ENCODE results near the gene ATR. TPM values are rescaled to one million over a fixed set of nuclear protein-coding genes. Genes with fewer than 3 reads are reported as not detected.
A peak's percentile ranks its signal among the peaks of the same experiment; 100 is the strongest.

ATR gene
- polyA plus RNA-seq, 3 donors, result 6.3 to 16.4 (median 6.6) TPM

DNA sequence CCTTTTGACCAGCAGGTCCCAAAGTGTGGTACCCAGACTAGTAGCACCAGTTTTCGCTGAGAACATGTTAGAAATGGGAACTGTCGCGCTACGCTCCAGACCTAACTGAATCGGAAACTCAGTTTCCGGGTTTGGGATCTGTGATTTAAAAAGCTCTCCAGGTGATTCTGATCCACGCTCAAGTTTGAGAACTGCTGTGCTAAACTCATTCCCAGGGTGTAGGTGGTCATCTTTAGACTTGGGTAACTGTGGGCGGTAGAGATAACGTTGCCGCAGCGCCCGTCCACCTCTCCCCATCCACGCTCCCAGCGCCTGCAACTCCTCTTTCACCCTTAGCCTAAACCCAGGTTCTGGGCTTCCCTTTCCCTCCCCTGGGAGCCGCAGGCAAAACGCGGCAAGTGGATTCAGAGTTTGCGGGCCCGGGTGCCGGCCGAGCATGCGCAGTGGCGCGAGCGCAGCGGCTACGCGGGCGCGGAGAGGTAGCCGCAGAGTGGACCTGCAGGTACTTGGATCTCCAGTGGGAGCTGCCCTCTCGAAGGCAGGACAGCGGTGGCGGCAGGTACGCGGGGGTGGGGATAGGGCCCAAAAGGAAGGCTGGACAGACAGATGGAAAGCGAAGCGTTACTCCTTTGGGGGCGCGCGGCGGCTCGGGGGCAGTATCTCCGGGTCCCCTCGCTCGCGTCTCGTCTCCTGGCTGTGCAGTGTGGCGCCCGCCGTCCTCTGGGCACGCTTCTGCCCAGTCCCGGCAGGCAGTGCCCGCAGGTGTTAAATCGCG is 17.6 kb upstream of the ATR start, which contains the start of gene PLS1:
TSS of gene PLS1 (plus strand) at position 443 of the 775 bp plus-strand sequence. CDS start 67,845 bp downstream, outside the sequence.
- Mint-ChIP-seq H3K4me3 (peak within 1 kb of the TSS; percentile 99 to 100), H3K4me1 (peaks cover 17% of the 10 kb centered on the region), H3K9me3 (peaks cover 0 to 3% (median 1%) of the 10 kb centered on the region in 7 donors), H3K27ac (peak within 1 kb of the TSS; percentile 87 to 98 (median 95)), H3K36me3 (no peaks in the 10 kb centered on the region), H3K27me3 (ENCODE audit: low read depth in 3 of 3) (peaks cover 7 to 8% (median 7%) of the 10 kb centered on the region in 3 donors)
- Histone ChIP-seq H3K4me3 (replicated peaks in 1 of 3; ENCODE audit: low read depth in 2 of 3, low read length in 3 of 3) (peak within 1 kb of the TSS; percentile 62 to 86 (median 70)), H3K9ac (ENCODE audit: insufficient read depth, low read length, poor library complexity, severe bottlenecking) (peak within 1 kb of the TSS; percentile 55), H3K9me3 (replicated peaks in 1 of 2; ENCODE audit: control insufficient read depth in 1 of 2, insufficient read depth in 1 of 2, low read length in 2 of 2) (no peaks in the 10 kb centered on the region), H3K4me2 (replicated peaks; ENCODE audit: extremely low read depth, low read length, poor library complexity, severe bottlenecking) (peak within 1 kb of the TSS; percentile 99), H2AFZ (ENCODE audit: insufficient read depth, low read depth, low read length, poor library complexity, severe bottlenecking) (peak within 1 kb of the TSS; percentile 99), H4K20me1 (ENCODE audit: insufficient read depth, low read length) (no peaks in the 10 kb centered on the region), H3K36me3 (replicated peaks in 1 of 2; ENCODE audit: control insufficient read depth in 1 of 2, insufficient read depth in 2 of 2, low read length in 2 of 2) (no peaks in the 10 kb centered on the region), H3K79me2 (ENCODE audit: insufficient read depth, low read length) (no peaks in the 10 kb centered on the region), H3K27ac (ENCODE audit: low read depth in 1 of 2, low read length in 2 of 2) (peak within 1 kb of the TSS; percentile 45 to 71), H3K4me1 (ENCODE audit: control insufficient read depth in 1 of 2, insufficient read depth in 2 of 2, low read length in 2 of 2) (peaks cover 14 to 16% of the 10 kb centered on the region in 2 donors), H3K27me3 (ENCODE audit: control insufficient read depth in 2 of 2, insufficient read depth in 2 of 2, low read length in 2 of 2) (peaks cover 0 to 4% of the 10 kb centered on the region in 2 donors)
- DNase-seq, result peak; percentile 80 to 84 (median 82)
- WGBS (ENCODE audit: insufficient coverage), result under 1% methylated on average over 44 of the region's 56 CpGs
- intact Hi-C loops (cut with micrococcal nuclease), result loop anchor here in 1 of 2 donors (5.0 kb wide), 1 partner anchor 396 kb away; no protein-coding TSS in a partner anchor
- TF ChIP-seq, protein P1, sequence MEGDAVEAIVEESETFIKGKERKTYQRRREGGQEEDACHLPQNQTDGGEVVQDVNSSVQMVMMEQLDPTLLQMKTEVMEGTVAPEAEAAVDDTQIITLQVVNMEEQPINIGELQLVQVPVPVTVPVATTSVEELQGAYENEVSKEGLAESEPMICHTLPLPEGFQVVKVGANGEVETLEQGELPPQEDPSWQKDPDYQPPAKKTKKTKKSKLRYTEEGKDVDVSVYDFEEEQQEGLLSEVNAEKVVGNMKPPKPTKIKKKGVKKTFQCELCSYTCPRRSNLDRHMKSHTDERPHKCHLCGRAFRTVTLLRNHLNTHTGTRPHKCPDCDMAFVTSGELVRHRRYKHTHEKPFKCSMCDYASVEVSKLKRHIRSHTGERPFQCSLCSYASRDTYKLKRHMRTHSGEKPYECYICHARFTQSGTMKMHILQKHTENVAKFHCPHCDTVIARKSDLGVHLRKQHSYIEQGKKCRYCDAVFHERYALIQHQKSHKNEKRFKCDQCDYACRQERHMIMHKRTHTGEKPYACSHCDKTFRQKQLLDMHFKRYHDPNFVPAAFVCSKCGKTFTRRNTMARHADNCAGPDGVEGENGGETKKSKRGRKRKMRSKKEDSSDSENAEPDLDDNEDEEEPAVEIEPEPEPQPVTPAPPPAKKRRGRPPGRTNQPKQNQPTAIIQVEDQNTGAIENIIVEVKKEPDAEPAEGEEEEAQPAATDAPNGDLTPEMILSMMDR (IDR thresholded peaks at IDR 0.05), result no peak

DNA sequence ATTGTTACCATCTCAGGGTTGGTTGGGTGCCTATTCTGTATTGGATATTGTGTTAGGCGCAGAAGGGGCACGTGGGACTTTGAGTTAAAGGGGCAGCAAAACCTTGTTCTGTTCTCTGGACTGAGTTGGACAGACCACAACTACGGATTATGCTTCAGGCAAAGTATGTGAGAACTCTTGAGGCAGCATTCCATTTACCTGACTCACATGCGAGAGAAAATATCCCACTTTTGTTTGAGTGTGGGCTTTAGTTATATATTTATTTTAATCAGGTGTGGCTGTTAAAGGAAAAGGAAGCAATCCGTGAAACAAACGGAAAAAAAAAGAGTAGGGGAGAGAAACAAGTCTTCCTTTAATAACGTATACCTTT is 17.0 kb upstream of the ATR start:
- peak overlapping the region in 3 of 7 donors; percentile 90 to 97 (median 94) for H3K27ac Mint-ChIP-seq
- DNase-seq, result no peak
- H3K4me2 ChIP-seq (replicated peaks; ENCODE audit: extremely low read depth, low read length, poor library complexity, severe bottlenecking), result peak overlapping the region; percentile 99

More for the DNA sequence above, 17.0 kb upstream of the ATR start:
- H4K20me1 ChIP-seq (ENCODE audit: insufficient read depth, low read length), result no peaks in the 10 kb centered on the region
- H3K4me1 Mint-ChIP-seq, result peaks cover 17% of the 10 kb centered on the region
- H3K9me3 ChIP-seq (replicated peaks in 1 of 2; ENCODE audit: control insufficient read depth in 1 of 2, insufficient read depth in 1 of 2, low read length in 2 of 2), result no peaks in the 10 kb centered on the region
- no peaks in the 10 kb centered on the region for H3K79me2 ChIP-seq (ENCODE audit: insufficient read depth, low read length)
- peak overlapping the region; percentile 99 for H2AFZ ChIP-seq (ENCODE audit: insufficient read depth, low read depth, low read length, poor library complexity, severe bottlenecking)
- TF ChIP-seq, protein P1 (IDR thresholded peaks at IDR 0.05), result no peak
- H3K36me3 Mint-ChIP-seq, result no peaks in the 10 kb centered on the region
- H3K4me3 ChIP-seq (replicated peaks in 1 of 3; ENCODE audit: low read depth in 2 of 3, low read length in 3 of 3), result peak overlapping the region; percentile 62 to 86 (median 70)
- H3K4me3 Mint-ChIP-seq, result peak overlapping the region; percentile 99 to 100
- peaks cover 0 to 4% of the 10 kb centered on the region in 2 donors for H3K27me3 ChIP-seq (ENCODE audit: control insufficient read depth in 2 of 2, insufficient read depth in 2 of 2, low read length in 2 of 2)
- no peaks in the 10 kb centered on the region for H3K36me3 ChIP-seq (replicated peaks in 1 of 2; ENCODE audit: control insufficient read depth in 1 of 2, insufficient read depth in 2 of 2, low read length in 2 of 2)
- peaks cover 7 to 8% (median 7%) of the 10 kb centered on the region in 3 donors for H3K27me3 Mint-ChIP-seq (ENCODE audit: low read depth in 3 of 3)
- H3K4me1 ChIP-seq (ENCODE audit: control insufficient read depth in 1 of 2, insufficient read depth in 2 of 2, low read length in 2 of 2), result peaks cover 14 to 16% of the 10 kb centered on the region in 2 donors
- WGBS (ENCODE audit: insufficient coverage), result 50% methylated on average over 2 of the region's 7 CpGs
- H3K27ac ChIP-seq (ENCODE audit: low read depth in 1 of 2, low read length in 2 of 2), result peak overlapping the region in 1 of 2 donors; percentile 71
- peaks cover 0 to 2% (median under 1%) of the 10 kb centered on the region in 7 donors for H3K9me3 Mint-ChIP-seq
- intact Hi-C loops (cut with micrococcal nuclease), result loop anchor here in 1 of 2 donors (5.0 kb wide), 1 partner anchor 397 kb away; no protein-coding TSS in a partner anchor
- peak overlapping the region; percentile 55 for H3K9ac ChIP-seq (ENCODE audit: insufficient read depth, low read length, poor library complexity, severe bottlenecking)

All from CD14-positive monocyte (primary cell).